Coronary artery (tissue), 2 donors: ENCODE measurements around the gene SERPINE3.

ENCODE experiments used
- DNase-seq: peaks from one replicate; pipeline ENCODE4 v3.0.0-alpha.2; 2017; ENCODE audit warnings: low spot score
- H3K27ac ChIP-seq, 2 donors: fragments of 200-600 bp; sonication (generic); one replicate each; pipeline ENCODE4 v1.5.1; 2016 to 2019
- H3K4me3 ChIP-seq: fragments of 200-600 bp; sonication (generic); 2 replicates; pipeline ENCODE4 v1.5.1; 2016; ENCODE audit warnings: mild to moderate bottlenecking, moderate library complexity
- CTCF ChIP-seq: fragments of 200-600 bp; sonication (generic); IDR thresholded peaks from one replicate; pipeline ENCODE4 v1.5.1; 2019; ENCODE audit warnings: antibody characterized with exemption

SERPINE3 gene

GRCh38 chr13:51305271-51305967 is 34.1 kb upstream of the SERPINE3 start:
- Histone ChIP-seq H3K4me3 (no peak overlapping the region), H3K27ac (no peak overlapping the region)
- no peak for TF ChIP-seq CTCF
- no peak for DNase-seq

GRCh38 chr13:51308781-51309180 is 30.7 kb upstream of the SERPINE3 start:
- DNase-seq = no peak

GRCh38 chr13:51311231-51311630 is 28.3 kb upstream of the SERPINE3 start:
- Histone ChIP-seq H3K27ac (no peak overlapping the region), H3K4me3 (no peak overlapping the region)
- DNase-seq = no peak
- TF ChIP-seq CTCF = no peak

More at GRCh38 chr13:51308781-51309180, 30.7 kb upstream of the SERPINE3 start:
- Histone ChIP-seq H3K27ac (no peak overlapping the region), H3K4me3 (no peak overlapping the region)
- no peak for TF ChIP-seq CTCF

GRCh38 chr13:51311957-51312520 is 27.5 kb upstream of the SERPINE3 start:
- H3K27ac ChIP-seq = no peak overlapping the region

GRCh38 chr13:51313619-51314018 is 25.9 kb upstream of the SERPINE3 start:
- Histone ChIP-seq H3K27ac (no peak overlapping the region), H3K4me3 (no peak overlapping the region)
- DNase-seq = no peak
- TF ChIP-seq CTCF = no peak

More at GRCh38 chr13:51311957-51312520, 27.5 kb upstream of the SERPINE3 start:
- no peak for TF ChIP-seq CTCF
- no peak for DNase-seq
- no peak overlapping the region for H3K4me3 ChIP-seq

- no peak for DNase-seq
Observed at GRCh38 chr13:51317262-51317661, 22.2 kb upstream of the SERPINE3 start.

More at GRCh38 chr13:51317262-51317661, 22.2 kb upstream of the SERPINE3 start:
- no peak for TF ChIP-seq CTCF
- Histone ChIP-seq H3K27ac (no peak overlapping the region), H3K4me3 (no peak overlapping the region)
